Endothelial cell of umbilical vein (primary cell): ENCODE measurements around the gene IGFL4. TPM values are rescaled to one million over a fixed set of nuclear protein-coding genes. Genes with fewer than 3 reads are reported as not detected.

Source experiments
- BruUV-seq: library from RNA; stranded (reverse); fragments of 400-500 nt; replicated peaks from 2 replicates; lab custom pipeline; 2021; lab: Mats Ljungman, UMichigan
- CTCF ChIA-PET: fragments of 300-600, 350-600 bp; sonication (Branson Sonifier 250); formaldehyde crosslinking; loops from one replicate; lab custom pipeline; 2021; ENCODE audit warnings: antibody characterized with exemption, inconsistent platforms; lab: Charles Lee
- POLR2A ChIA-PET: fragments of 300-600, 350-600 bp; sonication (Branson Sonifier 250); formaldehyde crosslinking; loops from one replicate; lab custom pipeline; 2021; ENCODE audit warnings: antibody characterized with exemption, inconsistent platforms; lab: Charles Lee
- DNase-seq: peaks from one replicate; pipeline ENCODE4 v3.0.0-alpha.2; 2011; ENCODE audit warnings: low read depth, low spot score
- FAIRE-seq: peaks from 2 replicates; lab custom pipeline; 2011; peaks lifted over from hg19 to GRCh38; lab: Jason Lieb, UNC
- H2AFZ ChIP-seq: 2 replicates; pipeline ENCODE4 v1.6.0; 2012; ENCODE audit warnings: low read depth, low read length, control low read depth, inconsistent platforms
- H3K27ac ChIP-seq: 2 replicates; pipeline ENCODE4 v1.5.1; 2011; ENCODE audit warnings: low read depth, mild to moderate bottlenecking, control low read depth, low read length, moderate library complexity; ENCODE audit not compliant: insufficient read depth
- H3K27me3 ChIP-seq, 2 experiments: 2 replicates each; pipeline versions ENCODE4 v1.6.0 to v1.6.1; 2011; ENCODE audit warnings: low read length in 2 of 2, mixed read lengths in 1 of 2; ENCODE audit not compliant: control insufficient read depth in 2 of 2, insufficient read depth in 2 of 2
- H3K36me3 ChIP-seq, 2 experiments: 2 replicates in 1 of 2; 3 replicates in 1 of 2; pipeline ENCODE4 v1.5.1; 2011; ENCODE audit warnings: low read length in 2 of 2, mild to moderate bottlenecking in 1 of 2, moderate library complexity in 1 of 2; ENCODE audit not compliant: control insufficient read depth in 2 of 2, insufficient read depth in 2 of 2; ENCODE audit errors: extremely low read depth in 1 of 2
- H3K4me1 ChIP-seq: 3 replicates; pipeline ENCODE4 v1.5.1; 2011; ENCODE audit warnings: mild to moderate bottlenecking, low read length; ENCODE audit not compliant: control insufficient read depth, insufficient read depth; ENCODE audit errors: extremely low read depth
- H3K4me2 ChIP-seq: 2 replicates; pipeline ENCODE4 v1.6.1; 2011; ENCODE audit warnings: low read length, control low read depth, mixed read lengths; ENCODE audit not compliant: insufficient read depth
- H3K4me3 ChIP-seq, 3 experiments: fragments of 200-600 bp in 1 of 3; sonication (generic), shearing (Covaris generic) in 1 of 3; replicated peaks in 1 of 3; 2 replicates each; pipeline ENCODE4 v1.5.1; 2011 to 2016; ENCODE audit warnings: control low read depth in 3 of 3, low read length in 3 of 3, mild to moderate bottlenecking in 2 of 3, inconsistent platforms in 1 of 3, low read depth in 1 of 3, moderate library complexity in 1 of 3; ENCODE audit not compliant: insufficient read depth in 1 of 3
- H3K79me2 ChIP-seq: 2 replicates; pipeline ENCODE4 v1.6.0; 2012; ENCODE audit warnings: low read length, inconsistent platforms; ENCODE audit not compliant: control insufficient read depth, insufficient read depth
- H3K9ac ChIP-seq: replicated peaks from 2 replicates; pipeline ENCODE3; 2011; ENCODE audit warnings: low read length, control low read depth; ENCODE audit not compliant: insufficient read depth; ENCODE audit errors: extremely low read depth
- H3K9me1 ChIP-seq: replicated peaks from 3 replicates; pipeline ENCODE4 v1.6.0; 2011; ENCODE audit warnings: mild to moderate bottlenecking, low read length; ENCODE audit not compliant: control insufficient read depth, insufficient read depth; ENCODE audit errors: extremely low read depth
- H3K9me3 ChIP-seq: replicated peaks from 2 replicates; pipeline ENCODE4 v1.5.1; 2012; ENCODE audit warnings: low read length, inconsistent platforms; ENCODE audit not compliant: control insufficient read depth, insufficient read depth
- H4K20me1 ChIP-seq: replicated peaks from 2 replicates; pipeline ENCODE3; 2011; ENCODE audit warnings: mild to moderate bottlenecking, low read length; ENCODE audit not compliant: control insufficient read depth, insufficient read depth; ENCODE audit errors: extremely low read depth
- EZH2 ChIP-seq: IDR thresholded peaks from 2 replicates; pipeline ENCODE4 v1.6.1; 2012; ENCODE audit warnings: borderline replicate concordance, low read depth, mild to moderate bottlenecking, moderate library complexity, low read length, inconsistent platforms; ENCODE audit not compliant: severe bottlenecking
- FOS ChIP-seq: IDR thresholded peaks from 2 replicates; pipeline ENCODE4 v1.6.1; 2011; ENCODE audit warnings: mild to moderate bottlenecking, low read length, moderate library complexity, borderline replicate concordance; ENCODE audit not compliant: insufficient read depth
- GATA2 ChIP-seq: IDR thresholded peaks from 2 replicates; pipeline ENCODE4 v1.7.0; 2011; ENCODE audit warnings: low read depth, mild to moderate bottlenecking, moderate library complexity, mixed read lengths, low read length; ENCODE audit not compliant: insufficient read length, insufficient read depth
- JUN ChIP-seq: IDR thresholded peaks from 2 replicates; pipeline ENCODE4 v1.6.1; 2011; ENCODE audit warnings: borderline replicate concordance, low read depth; ENCODE audit not compliant: insufficient read length, insufficient read depth
- MAX ChIP-seq: IDR thresholded peaks from 2 replicates; pipeline ENCODE4 v1.6.1; 2011; ENCODE audit not compliant: insufficient read depth, insufficient read length
- MYC ChIP-seq: IDR thresholded peaks from one replicate; pipeline ENCODE4 v1.6.1; 2011; ENCODE audit warnings: mild to moderate bottlenecking, low read depth, low read length
- POLR2A ChIP-seq: IDR thresholded peaks from 2 replicates; pipeline ENCODE4 v1.6.1; 2012; ENCODE audit warnings: low read depth, mild to moderate bottlenecking, control low read depth, low read length
- POLR2AphosphoS5 ChIP-seq: IDR thresholded peaks from 2 replicates; pipeline ENCODE4 v1.6.1; 2012; ENCODE audit warnings: low read depth, mild to moderate bottlenecking, control low read depth, low read length, moderate library complexity; ENCODE audit not compliant: insufficient read depth
- dilution Hi-C: fragments of 300-500 bp; cut with MboI; formaldehyde crosslinking; loops from one replicate; pipeline ENCODE4 v1.15.0; 2019; ENCODE audit warnings: low sequenced_read_pairs; ENCODE audit not compliant: extremely low pct_ligation_motif_present
- intact Hi-C: fragments of 100-400 bp; cut with micrococcal nuclease; formaldehyde crosslinking; loops from one replicate; pipeline ENCODE4 v1.10.0; 2022
- polyA plus RNA-seq, 4 experiments: library from polyadenylated mRNA; depleted of rRNA in 3 of 4; stranded (reverse) in 3 of 4; unstranded in 1 of 4; fragments of >200 nt; gene quantifications; 2 replicates each; pipeline versions ENCODE4 v1.2.1 to v1.2.3, GENCODE V29; 2011 to 2012; ENCODE audit warnings: missing spikeins in 1 of 4
- total RNA-seq: library from RNA; stranded (reverse); gene quantifications from 2 replicates; pipeline ENCODE4 v1.2.3, GENCODE V29; 2021
- TF ChIP-seq, protein P1 (sequence below), 2 donors: IDR thresholded peaks; 1 replicate in 1 of 2; 2 replicates in 1 of 2; pipeline ENCODE4 v1.5.1; 2011; ENCODE audit warnings: low read length in 2 of 2, mild to moderate bottlenecking in 2 of 2, moderate library complexity in 2 of 2, control low read depth in 1 of 2, inconsistent platforms in 1 of 2, low read depth in 1 of 2; ENCODE audit not compliant: insufficient read depth in 1 of 2; ENCODE audit errors: extremely low read depth in 1 of 2

Gene IGFL4
- total and polyA plus RNA-seq, 2 donors (not counting 3 experiments of a cell fraction or from before 2014, with no cell fraction given), result not detected

- FAIRE-seq, result no peak
- TF ChIP-seq MYC, result no peak
- TF ChIP-seq POLR2A, result no peak
- no peak for TF ChIP-seq GATA2
- TF ChIP-seq POLR2AphosphoS5, result no peak
- TF ChIP-seq, protein P1, sequence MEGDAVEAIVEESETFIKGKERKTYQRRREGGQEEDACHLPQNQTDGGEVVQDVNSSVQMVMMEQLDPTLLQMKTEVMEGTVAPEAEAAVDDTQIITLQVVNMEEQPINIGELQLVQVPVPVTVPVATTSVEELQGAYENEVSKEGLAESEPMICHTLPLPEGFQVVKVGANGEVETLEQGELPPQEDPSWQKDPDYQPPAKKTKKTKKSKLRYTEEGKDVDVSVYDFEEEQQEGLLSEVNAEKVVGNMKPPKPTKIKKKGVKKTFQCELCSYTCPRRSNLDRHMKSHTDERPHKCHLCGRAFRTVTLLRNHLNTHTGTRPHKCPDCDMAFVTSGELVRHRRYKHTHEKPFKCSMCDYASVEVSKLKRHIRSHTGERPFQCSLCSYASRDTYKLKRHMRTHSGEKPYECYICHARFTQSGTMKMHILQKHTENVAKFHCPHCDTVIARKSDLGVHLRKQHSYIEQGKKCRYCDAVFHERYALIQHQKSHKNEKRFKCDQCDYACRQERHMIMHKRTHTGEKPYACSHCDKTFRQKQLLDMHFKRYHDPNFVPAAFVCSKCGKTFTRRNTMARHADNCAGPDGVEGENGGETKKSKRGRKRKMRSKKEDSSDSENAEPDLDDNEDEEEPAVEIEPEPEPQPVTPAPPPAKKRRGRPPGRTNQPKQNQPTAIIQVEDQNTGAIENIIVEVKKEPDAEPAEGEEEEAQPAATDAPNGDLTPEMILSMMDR (IDR thresholded peaks at IDR 0.05; ENCODE audit: extremely low read depth in 1 of 2, insufficient read depth in 1 of 2, low read depth in 1 of 2, low read length in 2 of 2), result no peak
- TF ChIP-seq JUN, result no peak
- TF ChIP-seq FOS, result no peak
- no peak for TF ChIP-seq EZH2
- no peak for TF ChIP-seq MAX
- H3K27ac ChIP-seq, result no peak overlapping the region
- H3K36me3 ChIP-seq, result no peaks in the 10 kb centered on the region
- no peak overlapping the region for H3K9ac ChIP-seq
- no peak overlapping the region for H3K4me3 ChIP-seq
- no peaks in the 10 kb centered on the region for H3K9me1 ChIP-seq
- no peak overlapping the region for H2AFZ ChIP-seq
- no peaks in the 10 kb centered on the region for H4K20me1 ChIP-seq
- H3K79me2 ChIP-seq, result no peaks in the 10 kb centered on the region
- no peak for DNase-seq
- H3K9me3 ChIP-seq, result no peaks in the 10 kb centered on the region
- no peak overlapping the region for H3K4me2 ChIP-seq
- dilution Hi-C loops, result no loop called here
- BruUV-seq, result no TSS peak
- H3K4me1 ChIP-seq, result no peaks in the 10 kb centered on the region
- peaks cover 17 to 27% of the 10 kb centered on the region in 2 experiments for H3K27me3 ChIP-seq
- ChIA-PET CTCF (interaction anchor here (0.6 to 7.7 kb wide), 25 partner anchors 9 to 187 kb away, joined by 3 to 460 read pairs (median 4); partner anchors contain the start of genes IGFL2 and PGLYRP1), POLR2A (no interaction called here)
- intact Hi-C loops, result loop anchor here (1.0 to 5.0 kb wide), 3 partner anchors 40 to 183 kb away; partner anchors contain the start of gene IGFL3
Measured at GRCh38 chr19:46082728-46083050, 41.9 kb upstream of the IGFL4 start.
